GM12873 (cell line): Measurements from ENCODE around the gene OIT3.

ENCODE experiments used
- CTCF ChIP-seq: IDR thresholded peaks from 2 replicates; pipeline ENCODE4 v1.5.1; 2012; ENCODE audit warnings: low read depth, mild to moderate bottlenecking, moderate library complexity, low read length, control low read depth; ENCODE audit not compliant: insufficient read depth; ENCODE audit errors: missing control alignments

The OIT3 gene

GRCh38 chr10:72904806-72905205 is 11.3 kb downstream of the OIT3 start:
- no peak for TF ChIP-seq CTCF

GRCh38 chr10:72906446-72906845 is 12.9 kb downstream of the OIT3 start:
- no peak for TF ChIP-seq CTCF

- no peak for TF ChIP-seq CTCF
Measured at GRCh38 chr10:72910705-72911104, 17.2 kb downstream of the OIT3 start.

GRCh38 chr10:72911758-72912157 is 18.2 kb downstream of the OIT3 start:
- no peak for TF ChIP-seq CTCF

GRCh38 chr10:72912736-72913135 is 19.2 kb downstream of the OIT3 start:
- no peak for TF ChIP-seq CTCF

GRCh38 chr10:72913287-72913686 is 19.7 kb downstream of the OIT3 start:
- TF ChIP-seq CTCF: no peak

GRCh38 chr10:72918352-72918751 is 24.8 kb downstream of the OIT3 start:
- TF ChIP-seq CTCF: no peak
